ENCODE measurements around the gene ARHGAP28.

GRCh38 chr18:6871566-6871965 lies 142.1 kb downstream of the ARHGAP28 start:
- TF ChIP-seq CTCF (IDR thresholded peaks at IDR 0.05) (no peak), POLR2A (IDR thresholded peaks at IDR 0.05) (no peak)
